Smooth muscle cell (in vitro differentiated cells): ENCODE data around the gene ZDHHC1. TPM values are rescaled to one million over a fixed set of nuclear protein-coding genes. Genes with fewer than 3 reads are reported as not detected.

Source experiments
- DNase-seq: peaks from one replicate; lab custom pipeline; 2025; ENCODE audit not compliant: unreplicated experiment; lab: John Stamatoyannopoulos, UW
- H2AFZ ChIP-seq: fragments of 200-600 bp; sonication (generic); 2 replicates; pipeline ENCODE4 v1.6.0; 2016; ENCODE audit warnings: antibody characterized with exemption, low read depth, mild to moderate bottlenecking
- H3F3A ChIP-seq: fragments of 200-600 bp; sonication (generic); 2 replicates; pipeline ENCODE4 v1.6.0; 2017; ENCODE audit warnings: antibody characterized with exemption, low read depth
- H3K27ac ChIP-seq: fragments of 200-600 bp; sonication (generic); 2 replicates; pipeline ENCODE4 v1.5.1; 2016; ENCODE audit warnings: low read depth, mild to moderate bottlenecking
- H3K27me3 ChIP-seq: fragments of 200-600 bp; sonication (generic); 2 replicates; pipeline ENCODE4 v1.6.1; 2016; ENCODE audit warnings: low read depth, mild to moderate bottlenecking
- H3K36me3 ChIP-seq: fragments of 200-600 bp; sonication (generic); 2 replicates; pipeline ENCODE4 v1.5.1; 2016; ENCODE audit warnings: low read depth
- H3K4me1 ChIP-seq: fragments of 200-600 bp; sonication (generic); 2 replicates; pipeline ENCODE4 v1.5.1; 2016; ENCODE audit warnings: low read depth
- H3K4me2 ChIP-seq: fragments of 200-600 bp; sonication (generic); 2 replicates; pipeline ENCODE4 v1.6.0; 2016; ENCODE audit warnings: mild to moderate bottlenecking
- H3K4me3 ChIP-seq: fragments of 200-600 bp; sonication (generic); 2 replicates; pipeline ENCODE4 v1.5.1; 2016; ENCODE audit warnings: mild to moderate bottlenecking
- H3K79me2 ChIP-seq: fragments of 200-600 bp; sonication (generic); 2 replicates; pipeline ENCODE4 v1.6.0; 2016; ENCODE audit warnings: low read depth, mild to moderate bottlenecking
- H3K9ac ChIP-seq: fragments of 200-600 bp; sonication (generic); 2 replicates; pipeline ENCODE4 v1.6.0; 2016; ENCODE audit warnings: low read depth
- H3K9me3 ChIP-seq: fragments of 200-600 bp; sonication (generic); replicated peaks from 2 replicates; pipeline ENCODE4 v1.5.1; 2016; ENCODE audit warnings: low read depth
- H4K20me1 ChIP-seq: fragments of 200-600 bp; sonication (generic); 2 replicates; pipeline ENCODE4 v1.6.0; 2016; ENCODE audit warnings: low read depth
- WGBS: methylation state at CpG from one replicate; pipeline ENCODE4 v1.1.7; 2016; ENCODE audit warnings: low lambda C conversion rate; 5-methylcytosine and 5-hydroxymethylcytosine counted together
- polyA plus RNA-seq: library from polyadenylated mRNA; unstranded; fragments of >200 nt; fragmentation: Nextera tagmentation; extraction: Ambion mirVana; gene quantifications from 2 replicates; pipeline ENCODE4 v1.2.1, GENCODE V29; 2016
- total RNA-seq: library from RNA; depleted of rRNA; stranded (reverse); fragments of >200 nt; gene quantifications from 2 replicates; pipeline ENCODE4 v1.2.3, GENCODE V29; 2014
- TF ChIP-seq, protein P1 (sequence below): fragments of 200-600 bp; sonication (generic); IDR thresholded peaks from 2 replicates; pipeline ENCODE4 v1.5.1; 2017; ENCODE audit warnings: borderline replicate concordance, mild to moderate bottlenecking, antibody characterized with exemption; ENCODE audit not compliant: insufficient read depth, poor library complexity, severe bottlenecking

ZDHHC1 gene
- total and polyA plus RNA-seq, 2 experiments from 2014 or later = 7.9 to 15.7 TPM

- DNase-seq = no peak
- H3K4me3 ChIP-seq = no peak overlapping the region
- H3K36me3 ChIP-seq = no peaks in the 10 kb centered on the region
- H3K27ac ChIP-seq = no peak overlapping the region
- peaks cover 98% of the 10 kb centered on the region for H4K20me1 ChIP-seq
- H3F3A ChIP-seq = no peaks in the 10 kb centered on the region
- H3K9me3 ChIP-seq = no peaks in the 10 kb centered on the region
- H3K27me3 ChIP-seq = no peaks in the 10 kb centered on the region
- H3K9ac ChIP-seq = no peak overlapping the region
- TF ChIP-seq, protein P1, sequence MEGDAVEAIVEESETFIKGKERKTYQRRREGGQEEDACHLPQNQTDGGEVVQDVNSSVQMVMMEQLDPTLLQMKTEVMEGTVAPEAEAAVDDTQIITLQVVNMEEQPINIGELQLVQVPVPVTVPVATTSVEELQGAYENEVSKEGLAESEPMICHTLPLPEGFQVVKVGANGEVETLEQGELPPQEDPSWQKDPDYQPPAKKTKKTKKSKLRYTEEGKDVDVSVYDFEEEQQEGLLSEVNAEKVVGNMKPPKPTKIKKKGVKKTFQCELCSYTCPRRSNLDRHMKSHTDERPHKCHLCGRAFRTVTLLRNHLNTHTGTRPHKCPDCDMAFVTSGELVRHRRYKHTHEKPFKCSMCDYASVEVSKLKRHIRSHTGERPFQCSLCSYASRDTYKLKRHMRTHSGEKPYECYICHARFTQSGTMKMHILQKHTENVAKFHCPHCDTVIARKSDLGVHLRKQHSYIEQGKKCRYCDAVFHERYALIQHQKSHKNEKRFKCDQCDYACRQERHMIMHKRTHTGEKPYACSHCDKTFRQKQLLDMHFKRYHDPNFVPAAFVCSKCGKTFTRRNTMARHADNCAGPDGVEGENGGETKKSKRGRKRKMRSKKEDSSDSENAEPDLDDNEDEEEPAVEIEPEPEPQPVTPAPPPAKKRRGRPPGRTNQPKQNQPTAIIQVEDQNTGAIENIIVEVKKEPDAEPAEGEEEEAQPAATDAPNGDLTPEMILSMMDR = no peak
- H3K4me2 ChIP-seq = no peak overlapping the region
- no peaks in the 10 kb centered on the region for H3K4me1 ChIP-seq
- H2AFZ ChIP-seq = no peak overlapping the region
- peaks cover 12% of the 10 kb centered on the region for H3K79me2 ChIP-seq
- 73% methylated on average over 7 of the region's 7 CpGs for WGBS
Observed at GRCh38 chr16:67457611-67458010, 41.3 kb upstream of the ZDHHC1 start.

DNA sequence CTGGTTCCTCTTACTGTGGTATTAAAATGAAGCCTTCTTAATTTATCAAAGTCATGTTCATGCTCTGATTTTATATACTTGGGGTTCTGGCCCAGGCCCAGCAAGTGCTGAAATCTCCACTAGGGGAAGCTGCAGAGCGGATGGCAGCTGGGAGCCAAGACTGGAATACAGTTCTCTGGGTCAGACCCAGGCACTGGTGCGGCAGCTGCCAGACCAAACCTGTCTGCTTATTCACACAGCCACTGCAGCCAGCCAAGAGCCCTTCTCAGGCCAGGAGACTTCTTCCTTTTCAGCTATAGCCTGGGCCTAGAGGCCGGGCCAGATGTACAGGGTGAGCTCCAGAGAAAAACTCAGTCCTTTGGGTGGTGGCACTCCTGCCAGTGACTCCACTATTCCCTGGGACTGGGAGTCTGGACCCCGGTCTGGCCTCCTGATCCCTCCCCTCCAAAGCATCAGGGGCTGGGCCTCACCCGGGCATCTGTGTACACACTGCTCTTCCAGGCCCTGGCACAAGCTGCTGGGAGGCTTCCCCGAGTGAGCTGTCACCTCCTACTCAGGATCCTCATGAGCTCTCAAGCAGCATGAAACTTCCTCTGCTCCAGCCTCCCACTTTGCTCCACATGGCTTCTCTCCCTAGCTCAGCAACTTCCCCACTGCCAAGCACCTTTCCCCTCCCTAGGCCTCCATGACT, 40.3 kb upstream of the ZDHHC1 start:
- no peak overlapping the region for H3K4me2 ChIP-seq
- peaks cover 12% of the 10 kb centered on the region for H3K79me2 ChIP-seq

DNA sequence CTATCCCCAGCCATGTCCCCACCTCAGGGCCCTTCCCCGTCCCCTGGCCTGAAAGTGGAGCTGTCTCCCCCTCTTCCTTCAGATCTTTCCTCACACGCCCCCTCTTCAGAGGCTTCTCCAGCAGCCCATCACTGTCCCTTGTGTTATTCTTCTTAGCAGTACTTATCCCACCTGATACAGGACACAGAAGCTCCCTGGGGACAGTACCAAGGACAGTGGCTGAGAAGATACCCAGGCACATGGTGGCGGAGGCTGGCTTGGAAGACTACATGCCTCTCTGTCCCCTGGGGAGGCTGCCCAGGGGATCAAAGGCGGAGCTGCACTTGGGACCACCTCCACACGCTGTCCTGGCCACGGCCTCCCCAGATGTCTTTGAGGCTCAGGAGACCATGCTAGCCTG, 38.6 kb upstream of the ZDHHC1 start:
- H2AFZ ChIP-seq = no peak overlapping the region
- H3K4me1 ChIP-seq = no peaks in the 10 kb centered on the region
- no peak overlapping the region for H3K4me2 ChIP-seq
- DNase-seq = no peak
- no peak overlapping the region for H3K4me3 ChIP-seq
- H3K27ac ChIP-seq = no peak overlapping the region
- no peaks in the 10 kb centered on the region for H3K9me3 ChIP-seq
- no peak overlapping the region for H3K9ac ChIP-seq
- no peaks in the 10 kb centered on the region for H3K36me3 ChIP-seq
- WGBS = 95% methylated on average over 6 of the region's 6 CpGs
- H3K79me2 ChIP-seq = peaks cover 9% of the 10 kb centered on the region
- TF ChIP-seq, protein P1 = no peak
- no peaks in the 10 kb centered on the region for H3K27me3 ChIP-seq
- peaks cover 91% of the 10 kb centered on the region for H4K20me1 ChIP-seq
- H3F3A ChIP-seq = no peaks in the 10 kb centered on the region

More for the DNA sequence above, 40.3 kb upstream of the ZDHHC1 start:
- no peak overlapping the region for H2AFZ ChIP-seq
- DNase-seq = no peak
- H3K27ac ChIP-seq = no peak overlapping the region
- peaks cover 98% of the 10 kb centered on the region for H4K20me1 ChIP-seq
- no peaks in the 10 kb centered on the region for H3K9me3 ChIP-seq
- H3F3A ChIP-seq = no peaks in the 10 kb centered on the region
- no peaks in the 10 kb centered on the region for H3K27me3 ChIP-seq
- no peak overlapping the region for H3K9ac ChIP-seq
- H3K36me3 ChIP-seq = no peaks in the 10 kb centered on the region
- no peak overlapping the region for H3K4me3 ChIP-seq
- 75% methylated on average over 6 of the region's 6 CpGs for WGBS
- no peaks in the 10 kb centered on the region for H3K4me1 ChIP-seq
- TF ChIP-seq, protein P1 = peak; percentile 27

DNA sequence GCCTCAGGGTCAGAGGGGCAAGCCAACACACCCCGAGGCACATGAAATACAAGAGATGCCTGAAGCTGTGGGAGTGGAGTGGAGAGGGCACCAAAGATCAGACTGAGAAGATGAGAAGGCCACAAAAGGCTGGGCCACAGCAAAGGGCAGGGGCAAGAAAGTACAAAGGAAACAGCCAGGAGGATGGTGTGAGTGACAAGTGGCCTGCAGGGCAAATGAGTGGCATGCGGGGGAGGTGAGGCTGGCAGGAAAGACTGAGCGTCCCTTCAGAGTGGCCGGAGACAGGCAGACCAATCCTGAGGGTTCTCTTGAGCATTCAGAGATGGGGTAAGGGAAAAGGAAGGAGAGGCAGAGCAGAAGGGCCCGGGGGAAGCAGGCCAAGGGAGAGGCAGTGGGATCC, 37.8 kb upstream of the ZDHHC1 start:
- Histone ChIP-seq H3K4me2 (no peak overlapping the region), H3K27ac (no peak overlapping the region), H3K4me1 (no peaks in the 10 kb centered on the region), H3K27me3 (no peaks in the 10 kb centered on the region), H3F3A (no peaks in the 10 kb centered on the region), H2AFZ (no peak overlapping the region), H3K9me3 (no peaks in the 10 kb centered on the region), H3K9ac (no peak overlapping the region), H3K79me2 (peaks cover 9% of the 10 kb centered on the region), H3K36me3 (no peaks in the 10 kb centered on the region), H3K4me3 (no peak overlapping the region), H4K20me1 (peaks cover 91% of the 10 kb centered on the region)
- 85% methylated on average over 5 of the region's 5 CpGs for WGBS
- TF ChIP-seq, protein P1 = no peak
- DNase-seq = no peak
